Parathyroid adenoma (tissue), 2 donors: ENCODE results near the gene ASPSCR1.

Experiments used
- H2AFZ ChIP-seq: fragments of 300-600 bp; sonication (generic); one replicate; pipeline ENCODE4 v1.7.0; 2017; ENCODE audit warnings: antibody characterized with exemption, mild to moderate bottlenecking
- H3K27ac ChIP-seq: fragments of 300-600 bp; sonication (generic); one replicate; pipeline ENCODE4 v1.7.0; 2017
- H3K27me3 ChIP-seq: fragments of 300-600 bp; sonication (generic); one replicate; pipeline ENCODE4 v1.7.0; 2017; ENCODE audit warnings: low read length; ENCODE audit not compliant: control insufficient read depth, insufficient read depth
- H3K36me3 ChIP-seq: fragments of 300-600 bp; sonication (generic); one replicate; pipeline ENCODE4 v1.7.0; 2017; ENCODE audit warnings: low read length; ENCODE audit not compliant: control insufficient read depth, insufficient read depth
- H3K4me1 ChIP-seq: fragments of 300-600 bp; sonication (generic); one replicate; pipeline ENCODE4 v1.7.0; 2017; ENCODE audit warnings: control low read depth
- H3K4me2 ChIP-seq: fragments of 300-600 bp; sonication (generic); one replicate; pipeline ENCODE4 v1.7.0; 2017; ENCODE audit warnings: low read length
- H3K4me3 ChIP-seq: fragments of 300-600 bp; sonication (generic); one replicate; pipeline ENCODE4 v1.7.0; 2017; ENCODE audit warnings: low read depth, low read length
- H3K79me2 ChIP-seq: fragments of 300-600 bp; sonication (generic); one replicate; pipeline ENCODE4 v1.7.0; 2017; ENCODE audit warnings: control low read depth
- H3K9ac ChIP-seq: fragments of 300-600 bp; sonication (generic); one replicate; pipeline ENCODE4 v1.7.0; 2017; ENCODE audit warnings: mild to moderate bottlenecking
- H3K9me3 ChIP-seq: fragments of 300-600 bp; sonication (generic); one replicate; pipeline ENCODE4 v1.7.0; 2017; ENCODE audit warnings: low read length; ENCODE audit not compliant: control insufficient read depth
- TF ChIP-seq, protein P1 (sequence below): fragments of 300-600 bp; sonication (generic); IDR thresholded peaks from one replicate; pipeline ENCODE4 v1.7.0; 2017; ENCODE audit warnings: antibody characterized with exemption, mild to moderate bottlenecking
- donor health status: primary hyperparathyroidism.

ASPSCR1 gene

DNA sequence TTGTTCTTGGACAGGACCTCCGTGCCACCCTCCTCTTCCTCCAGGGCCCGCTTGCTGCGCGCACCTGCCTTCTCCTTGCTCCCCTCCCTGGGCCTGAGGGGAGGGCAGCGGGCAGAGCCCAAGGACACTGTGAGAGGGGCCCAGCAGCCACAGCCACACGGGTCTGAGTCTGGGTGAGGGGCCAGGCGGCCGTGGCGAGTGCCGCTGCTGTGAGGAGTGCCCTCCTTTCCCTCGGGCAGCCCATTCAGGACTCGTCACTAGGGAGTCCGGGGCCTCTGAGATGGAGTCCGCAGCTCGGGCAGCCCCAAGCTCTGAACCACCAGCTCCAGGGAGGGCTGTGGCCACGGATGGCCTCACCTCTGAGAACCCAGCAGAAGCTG is 82.6 kb downstream of the ASPSCR1 start:
- TF ChIP-seq, protein P1, sequence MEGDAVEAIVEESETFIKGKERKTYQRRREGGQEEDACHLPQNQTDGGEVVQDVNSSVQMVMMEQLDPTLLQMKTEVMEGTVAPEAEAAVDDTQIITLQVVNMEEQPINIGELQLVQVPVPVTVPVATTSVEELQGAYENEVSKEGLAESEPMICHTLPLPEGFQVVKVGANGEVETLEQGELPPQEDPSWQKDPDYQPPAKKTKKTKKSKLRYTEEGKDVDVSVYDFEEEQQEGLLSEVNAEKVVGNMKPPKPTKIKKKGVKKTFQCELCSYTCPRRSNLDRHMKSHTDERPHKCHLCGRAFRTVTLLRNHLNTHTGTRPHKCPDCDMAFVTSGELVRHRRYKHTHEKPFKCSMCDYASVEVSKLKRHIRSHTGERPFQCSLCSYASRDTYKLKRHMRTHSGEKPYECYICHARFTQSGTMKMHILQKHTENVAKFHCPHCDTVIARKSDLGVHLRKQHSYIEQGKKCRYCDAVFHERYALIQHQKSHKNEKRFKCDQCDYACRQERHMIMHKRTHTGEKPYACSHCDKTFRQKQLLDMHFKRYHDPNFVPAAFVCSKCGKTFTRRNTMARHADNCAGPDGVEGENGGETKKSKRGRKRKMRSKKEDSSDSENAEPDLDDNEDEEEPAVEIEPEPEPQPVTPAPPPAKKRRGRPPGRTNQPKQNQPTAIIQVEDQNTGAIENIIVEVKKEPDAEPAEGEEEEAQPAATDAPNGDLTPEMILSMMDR: no peak
- H3K36me3 ChIP-seq: no peaks in the 10 kb centered on the region
- no peak overlapping the region for H3K27ac ChIP-seq

GRCh38 chr17:82060614-82061013 is 83.2 kb downstream of the ASPSCR1 start:
- no peak overlapping the region for H3K4me3 ChIP-seq
- no peak overlapping the region for H2AFZ ChIP-seq
- no peaks in the 10 kb centered on the region for H3K36me3 ChIP-seq
- no peak overlapping the region for H3K9ac ChIP-seq
- no peaks in the 10 kb centered on the region for H3K79me2 ChIP-seq
- no peaks in the 10 kb centered on the region for H3K9me3 ChIP-seq
- H3K4me2 ChIP-seq: no peak overlapping the region
- TF ChIP-seq, protein P1: no peak
- H3K27ac ChIP-seq: no peak overlapping the region
- H3K27me3 ChIP-seq: no peaks in the 10 kb centered on the region
- H3K4me1 ChIP-seq: peaks cover 7% of the 10 kb centered on the region

More for the DNA sequence above, 82.6 kb downstream of the ASPSCR1 start:
- no peak overlapping the region for H3K9ac ChIP-seq
- H2AFZ ChIP-seq: no peak overlapping the region
- H3K4me3 ChIP-seq: no peak overlapping the region
- H3K27me3 ChIP-seq: no peaks in the 10 kb centered on the region
- H3K9me3 ChIP-seq: no peaks in the 10 kb centered on the region
- H3K4me1 ChIP-seq: peaks cover 7% of the 10 kb centered on the region
- H3K4me2 ChIP-seq: no peak overlapping the region
- H3K79me2 ChIP-seq: no peaks in the 10 kb centered on the region

GRCh38 chr17:82061047-82061925 is 83.9 kb downstream of the ASPSCR1 start:
- TF ChIP-seq, protein P1: no peak
- Histone ChIP-seq H3K27ac (no peak overlapping the region), H2AFZ (no peak overlapping the region), H3K4me2 (no peak overlapping the region), H3K4me1 (peaks cover 10% of the 10 kb centered on the region), H3K9ac (no peak overlapping the region), H3K4me3 (no peak overlapping the region), H3K79me2 (no peaks in the 10 kb centered on the region), H3K27me3 (no peaks in the 10 kb centered on the region), H3K9me3 (no peaks in the 10 kb centered on the region), H3K36me3 (no peaks in the 10 kb centered on the region)

DNA sequence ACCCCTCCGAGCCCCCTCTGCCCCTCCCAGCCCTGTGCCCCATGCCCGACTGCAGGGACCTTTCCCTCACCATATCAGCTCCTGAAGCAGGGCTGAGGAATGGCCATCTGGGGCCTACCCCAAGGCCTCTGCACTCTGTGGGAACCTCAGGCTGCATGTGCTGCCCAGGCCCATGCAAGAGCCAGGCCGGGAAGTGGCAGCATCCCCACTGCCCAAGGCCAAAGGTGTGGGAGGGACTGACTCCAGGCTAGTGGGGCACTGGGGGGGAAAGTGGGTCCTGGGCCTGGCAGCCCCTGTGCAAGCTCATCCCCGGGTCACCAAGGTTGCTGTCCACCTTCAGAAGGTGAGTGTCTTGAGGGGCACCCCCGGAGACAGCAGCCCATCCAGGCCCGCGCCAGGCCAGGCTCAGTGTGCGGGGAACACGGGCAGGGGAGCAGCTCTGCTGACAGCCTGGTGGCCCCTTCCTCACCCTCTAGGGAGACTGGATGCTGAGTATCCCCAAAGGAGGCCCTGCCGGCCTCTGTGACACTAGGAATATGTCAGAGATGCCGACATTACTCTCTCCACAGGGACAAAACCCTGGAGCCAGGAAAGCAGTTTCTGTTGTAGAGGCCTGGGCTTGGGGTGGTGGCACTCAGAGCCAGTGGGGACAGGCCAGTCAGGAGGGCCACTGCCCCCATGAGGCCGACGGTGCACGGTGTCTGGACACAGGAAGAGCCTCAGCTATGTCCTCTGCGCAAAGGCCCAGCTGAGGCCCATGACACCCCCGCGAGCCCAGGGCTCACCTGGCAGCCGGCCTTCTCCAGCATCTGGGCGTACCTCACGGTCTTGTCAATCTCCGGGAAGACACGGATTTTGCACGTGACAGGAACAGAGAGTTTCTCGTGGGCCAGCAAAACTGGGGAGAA is 84.9 kb downstream of the ASPSCR1 start:
- Histone ChIP-seq H3K9me3 (no peaks in the 10 kb centered on the region), H2AFZ (no peak overlapping the region), H3K79me2 (no peaks in the 10 kb centered on the region), H3K4me3 (no peak overlapping the region), H3K27me3 (no peaks in the 10 kb centered on the region), H3K9ac (no peak overlapping the region), H3K4me2 (no peak overlapping the region), H3K27ac (no peak overlapping the region), H3K36me3 (no peaks in the 10 kb centered on the region), H3K4me1 (peaks cover 13% of the 10 kb centered on the region)
- TF ChIP-seq, protein P1: no peak
